Endothelial cell of hepatic sinusoid (primary cell): Measurements from ENCODE around the gene TECR.

Source experiments
- in situ Hi-C: cut with HindIII; loops from 2 replicates; pipeline ENCODE4 v1.10.0; 2017; ENCODE audit warnings: low sequenced_read_pairs

The TECR gene

GRCh38 chr19:14559916-14560775 lies 30.8 kb downstream of the TECR start:
- in situ Hi-C loops = no loop called here

- in situ Hi-C loops = no loop called here
Measured at GRCh38 chr19:14560776-14561108, 31.3 kb downstream of the TECR start.

DNA sequence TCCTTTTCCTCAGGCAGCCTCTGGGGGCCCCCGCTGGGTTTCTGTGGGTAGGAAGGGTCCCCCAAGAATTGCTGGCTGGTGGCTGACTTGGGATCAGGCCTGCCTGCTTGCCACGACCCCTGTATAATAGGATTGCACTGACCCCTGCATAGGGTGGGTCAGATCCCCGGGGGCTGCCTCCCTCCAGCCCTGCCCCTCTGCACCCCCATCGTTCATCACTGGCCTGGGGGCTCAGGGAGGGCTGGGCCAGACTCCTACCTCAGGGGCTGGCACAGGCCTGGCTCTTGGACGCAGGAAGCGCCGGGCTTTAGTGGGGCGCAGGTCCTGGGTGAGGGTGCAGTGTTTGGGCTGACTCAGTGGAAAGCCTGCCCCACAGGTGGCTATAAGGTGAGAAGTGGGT lies 31.9 kb downstream of the TECR start:
- in situ Hi-C loops = no loop called here

DNA sequence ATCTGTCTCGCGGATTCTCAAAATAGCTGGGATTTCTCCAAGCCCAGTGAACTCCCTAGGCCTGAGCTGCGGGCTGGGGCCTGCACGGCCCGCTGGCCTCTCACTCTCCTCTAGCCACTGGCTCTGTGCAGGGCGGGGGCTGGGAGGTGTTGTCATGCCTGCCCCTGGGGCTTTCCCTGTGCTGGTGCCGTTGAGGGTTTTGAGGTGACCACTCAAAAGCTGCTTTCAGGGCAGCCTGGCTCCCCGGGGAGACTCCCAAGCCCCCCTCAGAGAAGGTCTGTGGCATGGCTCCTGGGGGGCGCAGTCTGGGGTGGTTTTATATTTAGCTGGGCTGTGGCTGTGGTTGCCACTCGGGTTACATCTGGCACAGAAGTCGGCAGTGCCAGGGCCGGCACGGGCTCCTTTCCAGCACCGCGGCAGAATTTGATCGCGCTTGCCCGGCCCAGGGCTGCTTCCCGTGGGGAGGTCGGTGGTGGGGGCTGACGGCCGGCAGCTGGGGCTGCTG lies 32.5 kb downstream of the TECR start:
- in situ Hi-C loops = no loop called here

GRCh38 chr19:14562660-14563589 lies 33.5 kb downstream of the TECR start:
- in situ Hi-C loops = no loop called here

GRCh38 chr19:14563590-14563926 lies 34.2 kb downstream of the TECR start:
- in situ Hi-C loops = no loop called here

- in situ Hi-C loops = no loop called here
Measured at GRCh38 chr19:14563989-14564651, 34.7 kb downstream of the TECR start.

- in situ Hi-C loops = loop anchor here (5.0 kb wide), 1 partner anchor 123 kb away; no protein-coding TSS in a partner anchor
Measured at GRCh38 chr19:14564652-14565297, 35.4 kb downstream of the TECR start.

DNA sequence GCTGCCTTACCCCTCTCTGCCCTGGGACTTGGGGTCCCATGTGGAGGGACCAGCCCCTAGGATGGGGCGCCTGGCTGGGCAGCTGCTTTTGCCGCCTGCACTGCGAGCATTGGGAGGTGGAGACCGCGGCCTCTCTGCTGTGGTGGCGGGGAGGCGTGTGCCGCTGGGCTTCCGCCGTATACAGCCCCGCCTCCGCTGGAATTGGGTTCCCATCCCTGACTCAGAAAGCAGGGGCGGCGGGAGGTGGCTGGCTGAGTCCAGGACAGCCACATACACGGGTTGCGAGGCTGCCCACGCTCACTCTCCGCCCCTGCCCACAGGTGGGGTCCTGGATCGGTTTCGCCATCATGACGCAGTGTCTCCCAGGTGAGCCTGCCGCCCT lies 35.9 kb downstream of the TECR start:
- in situ Hi-C loops = loop anchor here (5.0 kb wide), 1 partner anchor 122 kb away; no protein-coding TSS in a partner anchor

DNA sequence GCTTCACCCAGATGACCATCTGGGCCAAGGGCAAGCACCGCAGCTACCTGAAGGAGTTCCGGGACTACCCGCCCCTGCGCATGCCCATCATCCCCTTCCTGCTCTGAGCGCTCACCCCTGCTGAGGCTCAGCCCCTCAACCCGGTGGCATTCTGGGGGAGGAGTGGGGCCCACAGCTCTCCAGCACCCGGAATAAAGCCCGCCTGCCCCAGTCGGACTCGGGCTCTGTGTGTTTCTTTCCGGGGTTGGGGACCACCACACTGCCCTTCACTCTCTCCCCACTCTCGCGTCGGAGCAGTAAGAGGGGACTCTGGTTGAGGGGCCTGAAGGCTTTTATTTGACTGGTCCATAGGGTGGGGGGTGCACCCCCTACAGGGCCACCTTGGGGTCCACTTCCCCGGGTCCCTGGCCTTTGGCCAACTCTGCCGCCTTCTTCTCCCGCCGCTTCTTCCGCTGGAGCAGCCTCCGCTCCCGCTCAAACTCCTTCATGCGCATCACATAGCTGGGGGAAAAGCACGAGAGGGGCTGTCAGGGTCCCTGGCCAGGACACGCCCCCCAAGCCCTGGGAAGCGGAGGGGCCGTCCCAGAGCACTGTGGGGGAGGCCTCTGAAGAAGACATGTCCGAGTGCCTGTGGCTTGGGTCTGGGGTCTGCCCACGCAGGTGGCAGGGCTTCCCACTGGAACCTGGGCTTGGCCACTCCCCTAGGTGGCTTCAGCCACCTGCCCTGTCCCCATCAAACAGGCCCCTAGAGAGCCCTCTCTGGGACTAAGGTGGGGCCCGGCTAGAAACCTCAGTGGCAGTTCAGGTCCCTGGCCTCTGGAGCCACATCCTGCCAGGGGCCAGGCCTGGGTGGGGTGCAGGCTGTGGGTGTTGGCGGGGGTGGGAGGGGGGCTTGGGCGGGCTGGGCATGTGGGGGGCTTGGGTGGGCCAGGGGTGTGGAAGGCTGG lies 36.6 kb downstream of the TECR start:
- in situ Hi-C loops = loop anchor here (5.0 kb wide), 1 partner anchor 121 kb away; no protein-coding TSS in a partner anchor

DNA sequence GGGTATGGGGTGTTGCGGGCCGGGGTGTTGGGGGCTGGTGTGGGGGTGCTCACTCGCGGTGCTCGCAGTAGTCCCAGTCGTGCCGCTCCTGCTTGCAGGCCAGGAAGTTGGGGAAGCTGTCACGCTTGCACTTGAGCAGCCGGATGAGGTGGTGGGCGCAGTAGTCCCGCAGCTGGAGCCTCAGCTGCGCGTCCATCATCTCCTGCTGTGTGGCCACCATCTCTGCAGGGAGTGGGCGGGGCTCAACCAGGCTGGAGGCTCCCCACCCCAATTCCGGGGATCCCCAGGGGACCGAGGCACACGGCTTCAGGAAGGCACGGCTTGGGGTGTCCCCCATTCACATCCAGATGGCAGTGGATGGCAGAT lies 37.3 kb downstream of the TECR start:
- in situ Hi-C loops = loop anchor here (5.0 kb wide), 1 partner anchor 121 kb away; no protein-coding TSS in a partner anchor

DNA sequence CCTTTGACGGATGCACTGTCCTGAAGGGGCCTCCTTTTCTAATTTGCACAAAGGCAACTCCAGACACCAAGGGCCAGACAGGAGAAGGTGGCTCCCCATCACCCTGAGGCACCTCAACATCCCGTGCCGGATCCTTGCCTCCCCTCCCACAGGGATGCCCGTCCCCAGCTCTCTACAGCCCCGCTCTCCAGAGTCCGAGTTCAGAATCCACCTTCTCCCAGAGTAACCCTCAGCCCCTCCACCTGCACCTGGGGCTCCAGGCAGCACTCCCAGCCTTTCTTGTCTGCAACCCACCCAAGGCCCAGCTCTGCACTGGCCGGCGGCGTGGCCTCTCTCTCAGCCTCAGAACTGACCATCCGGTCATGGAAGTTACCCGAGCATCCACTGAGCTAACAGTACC lies 37.7 kb downstream of the TECR start:
- in situ Hi-C loops = loop anchor here (5.0 kb wide), 1 partner anchor 120 kb away; no protein-coding TSS in a partner anchor

GRCh38 chr19:14570864-14571527 lies 41.6 kb downstream of the TECR start:
- in situ Hi-C loops = no loop called here

GRCh38 chr19:14571695-14572490 lies 42.5 kb downstream of the TECR start, which contains the start of gene NDUFB7:
NDUFB7 (minus strand) TSS chr19:14572066; CDS start chr19:14572000, 66 bp downstream.
- in situ Hi-C loops = no loop called here

DNA sequence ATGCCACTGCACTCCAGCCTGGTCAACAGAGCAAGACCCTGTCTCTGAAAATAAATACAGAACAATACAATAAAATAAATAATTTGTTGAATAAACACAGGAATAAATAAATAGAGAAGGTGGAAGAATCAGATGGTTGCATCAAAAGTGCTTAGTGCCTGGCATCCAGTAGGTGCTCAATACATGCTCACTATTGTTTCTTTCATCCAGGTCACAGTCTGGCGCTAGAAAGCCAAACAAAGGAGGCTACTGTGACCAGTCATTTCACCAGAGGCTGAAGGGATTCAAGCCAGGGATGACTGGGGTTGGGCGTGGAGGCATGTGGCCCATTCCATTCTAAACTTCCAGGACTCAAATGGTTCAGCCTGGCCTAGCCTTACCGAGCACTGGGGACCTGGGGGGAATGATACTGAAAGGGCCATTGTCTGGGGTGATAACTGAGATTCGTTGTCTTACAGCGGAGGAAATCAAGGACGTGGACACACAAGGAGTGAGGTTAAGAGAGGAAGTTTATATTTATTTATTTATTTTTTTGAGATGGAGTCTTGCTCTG lies 46.1 kb downstream of the TECR start:
- in situ Hi-C loops = no loop called here

GRCh38 chr19:14576363-14576762 lies 47.0 kb downstream of the TECR start:
- in situ Hi-C loops = no loop called here

- in situ Hi-C loops = no loop called here
Measured at GRCh38 chr19:14577264-14577663, 47.9 kb downstream of the TECR start.
